Lung (tissue), 12 donors: Measurements from ENCODE around the gene KDM4F. TPM values are rescaled to one million over a fixed set of nuclear protein-coding genes. Genes with fewer than 3 reads are reported as not detected.
"Not testable (repeated sequence)": the region's sequence is repeated elsewhere in the genome, so short reads cannot be mapped to it uniquely, and the experiment has no call there.

ENCODE experiments used
- ATAC-seq: fragments of 200-7000 bp; cut with Tn5 transposase; one replicate; pipeline ENCODE4 v1.9.1; 2020; ENCODE audit warnings: moderate number of reproducible peaks; ENCODE audit not compliant: insufficient read depth, low FRiP score
- DNase-seq, 3 donors: peaks; one replicate each; pipeline ENCODE4 v3.0.0-alpha.2; 2013 to 2017
- H3K27ac ChIP-seq, 2 donors: one replicate each; pipeline ENCODE4 v1.5.1; 2013; ENCODE audit warnings: mild to moderate bottlenecking in 2 of 2, moderate library complexity in 2 of 2, control low read depth in 1 of 2, inconsistent platforms in 1 of 2, low read depth in 1 of 2, low read length in 1 of 2
- H3K27me3 ChIP-seq, 3 donors: one replicate each; pipeline ENCODE4 v1.5.1; 2013; ENCODE audit warnings: low read length in 2 of 3; ENCODE audit not compliant: control insufficient read depth in 3 of 3, insufficient read depth in 3 of 3
- H3K36me3 ChIP-seq, 4 donors: one replicate each; pipeline ENCODE4 v1.5.1; 2013; ENCODE audit warnings: low read length in 4 of 4, mild to moderate bottlenecking in 1 of 4, moderate library complexity in 1 of 4; ENCODE audit not compliant: control insufficient read depth in 4 of 4, insufficient read depth in 4 of 4
- H3K4me1 ChIP-seq, 5 donors: one replicate each; pipeline ENCODE4 v1.5.1; 2013; ENCODE audit warnings: low read length in 5 of 5, mild to moderate bottlenecking in 2 of 5, moderate library complexity in 1 of 5; ENCODE audit not compliant: control insufficient read depth in 5 of 5, insufficient read depth in 5 of 5
- H3K4me3 ChIP-seq: one replicate; pipeline ENCODE4 v1.5.1; 2013; ENCODE audit warnings: mild to moderate bottlenecking, control low read depth, moderate library complexity
- H3K9ac ChIP-seq, 2 donors: one replicate each; pipeline ENCODE4 v1.5.1; 2013; ENCODE audit warnings: low read length in 2 of 2, control low read depth in 1 of 2; ENCODE audit not compliant: insufficient read depth in 1 of 2
- H3K9me3 ChIP-seq, 4 donors: one replicate each; pipeline ENCODE4 v1.5.1; 2013; ENCODE audit warnings: low read length in 3 of 4, mild to moderate bottlenecking in 1 of 4, moderate library complexity in 1 of 4; ENCODE audit not compliant: control insufficient read depth in 4 of 4, insufficient read depth in 3 of 4
- CTCF ChIP-seq: IDR thresholded peaks from 2 replicates; pipeline ENCODE4 v1.5.1; 2012; ENCODE audit warnings: mild to moderate bottlenecking; ENCODE audit errors: control extremely low read depth, extremely low read depth
- WGBS, 2 donors: extraction: QIAGEN DNeasy Blood & Tissue Kit; methylation state at CpG; one replicate each; pipeline ENCODE4 v1.1.7; 2013; 5-methylcytosine and 5-hydroxymethylcytosine counted together
- polyA plus RNA-seq, 2 donors: library from polyadenylated mRNA; stranded (reverse); fragments of 200-250 nt; gene quantifications; one replicate each; pipeline ENCODE4 v1.2.1, GENCODE V29; 2013
- total RNA-seq, 2 donors: library from RNA; depleted of rRNA in 1 of 2; stranded (reverse); fragments of >200 nt in 1 of 2; gene quantifications; one replicate each; pipeline ENCODE4 v1.2.1, GENCODE V29; 2014 to 2021
- donor health status: control.
- donor health status: control.
- donor health status: Bipolar disorder and iron deficiency.
- donor health status: healthy.
- donor health status: DM: yes; HTN: yes; CAD: no.

KDM4F gene
- total and polyA plus RNA-seq, 4 donors: not detected

- no peak for ATAC-seq
- WGBS, 2 donors: 93 to 98% methylated on average over 12 of the region's 12 CpGs
- H3K9me3 ChIP-seq: no peaks in the 10 kb centered on the region
- no peak overlapping the region for H3K9ac ChIP-seq
- no peaks in the 10 kb centered on the region for H3K4me1 ChIP-seq
- no peak for DNase-seq
- peaks cover 0 to 5% (median 0%) of the 10 kb centered on the region in 3 donors for H3K27me3 ChIP-seq
- H3K36me3 ChIP-seq: no peaks in the 10 kb centered on the region
- no peak overlapping the region for H3K27ac ChIP-seq
- TF ChIP-seq CTCF: no peak
- H3K4me3 ChIP-seq: no peak overlapping the region
Measured at GRCh38 chr11:95014184-95014821, 34.9 kb upstream of the KDM4F start.

- no peak overlapping the region for H3K9ac ChIP-seq
- no peak overlapping the region for H3K27ac ChIP-seq
- H3K4me1 ChIP-seq: no peaks in the 10 kb centered on the region
- no peak for TF ChIP-seq CTCF
- no peak for ATAC-seq
- H3K4me3 ChIP-seq: no peak overlapping the region
- no peaks in the 10 kb centered on the region for H3K9me3 ChIP-seq
- 72 to 88% methylated on average over 2 of the region's 2 CpGs for WGBS, 2 donors
- H3K27me3 ChIP-seq: peaks cover 0 to 5% (median 0%) of the 10 kb centered on the region in 3 donors
- no peaks in the 10 kb centered on the region for H3K36me3 ChIP-seq
- DNase-seq: no peak
Measured at GRCh38 chr11:95016139-95016538, 33.1 kb upstream of the KDM4F start.

DNA sequence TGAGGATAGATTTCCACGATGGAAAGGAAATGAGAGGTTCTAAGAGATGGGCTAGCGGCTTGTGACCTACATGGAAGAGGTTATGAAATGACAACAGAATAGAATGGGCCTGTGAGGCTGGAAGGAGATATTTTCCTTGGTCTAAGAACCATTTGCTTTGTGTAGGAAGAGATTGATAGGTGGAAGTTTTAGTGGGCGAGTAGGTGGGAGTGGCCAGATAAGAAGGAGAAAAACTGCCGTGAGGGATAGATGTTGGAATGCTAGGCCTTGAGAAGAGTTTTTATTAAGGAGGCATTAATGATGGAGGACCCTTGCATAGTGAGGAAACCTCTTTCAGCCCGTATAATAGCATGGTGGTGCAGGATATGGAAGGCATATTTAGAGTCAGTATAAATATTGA, 27.8 kb upstream of the KDM4F start:
- H3K9me3 ChIP-seq, H3K27me3 ChIP-seq, H3K36me3 ChIP-seq, H3K4me3 ChIP-seq, H3K27ac ChIP-seq, H3K9ac ChIP-seq, ATAC-seq, DNase-seq, H3K4me1 ChIP-seq: not testable (repeated sequence)
- 82 to 89% methylated on average over 5 of the region's 5 CpGs for WGBS, 2 donors

DNA sequence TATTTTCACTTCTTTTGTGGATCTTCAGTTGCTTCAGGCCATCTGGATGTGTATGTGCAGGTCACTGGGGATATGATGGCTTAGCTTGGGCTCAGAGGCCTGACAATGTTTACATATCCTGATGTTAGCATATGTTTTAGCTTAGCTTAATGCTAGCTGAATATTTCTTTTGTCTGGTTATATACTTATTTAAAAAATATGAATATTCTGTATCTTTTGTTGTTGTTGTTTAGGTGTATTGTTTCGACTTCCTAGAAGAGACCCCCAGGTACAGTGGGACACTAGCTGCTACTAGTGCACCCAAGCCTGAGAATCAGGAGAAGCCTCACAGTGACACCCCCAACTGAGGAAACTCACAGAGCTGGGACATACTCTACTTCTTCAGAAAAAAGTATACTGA, 24.3 kb upstream of the KDM4F start, which contains the start of gene KDM4E:
Gene KDM4E, plus strand, starts transcription at position 301 of the 400 bp plus-strand sequence. CDS start 300 bp downstream, outside the sequence.
- no peak for ATAC-seq
- no peak within 1 kb of the TSS for H3K4me3 ChIP-seq

DNA sequence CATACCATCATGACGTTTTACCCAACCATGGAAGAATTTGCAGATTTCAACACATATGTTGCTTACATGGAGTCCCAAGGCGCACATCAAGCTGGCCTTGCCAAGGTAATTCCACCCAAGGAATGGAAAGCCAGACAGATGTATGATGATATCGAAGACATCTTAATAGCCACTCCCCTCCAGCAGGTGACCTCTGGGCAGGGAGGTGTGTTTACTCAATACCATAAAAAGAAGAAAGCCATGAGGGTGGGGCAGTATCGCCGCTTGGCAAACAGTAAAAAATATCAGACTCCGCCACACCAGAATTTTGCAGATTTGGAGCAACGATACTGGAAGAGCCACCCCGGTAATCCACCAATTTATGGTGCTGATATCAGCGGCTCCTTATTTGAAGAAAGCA, 23.6 kb upstream of the KDM4F start:
- not testable (repeated sequence) for H3K9me3 ChIP-seq, H3K9ac ChIP-seq, ATAC-seq, H3K4me1 ChIP-seq, H3K36me3 ChIP-seq, H3K27me3 ChIP-seq, H3K4me3 ChIP-seq, DNase-seq, H3K27ac ChIP-seq
- 92 to 94% methylated on average over 7 to 8 of the region's 9 CpGs for WGBS, 2 donors

More for the DNA sequence above, 24.3 kb upstream of the KDM4F start, which contains the start of gene KDM4E:
- no peak within 1 kb of the TSS for H3K27ac ChIP-seq
- 96% methylated on average over 1 of the region's 1 CpG for WGBS, 2 donors
- no peaks in the 10 kb centered on the region for H3K36me3 ChIP-seq
- H3K9ac ChIP-seq: no peak within 1 kb of the TSS
- no peaks in the 10 kb centered on the region for H3K27me3 ChIP-seq
- peaks cover 0 to 2% (median 0%) of the 10 kb centered on the region in 4 donors for H3K9me3 ChIP-seq
- no peaks in the 10 kb centered on the region for H3K4me1 ChIP-seq
- no peak for DNase-seq
- TF ChIP-seq CTCF: no peak
